Measurements from ENCODE around the gene SENP3. TPM values are rescaled to one million over a fixed set of nuclear protein-coding genes. Genes with fewer than 3 reads are reported as not detected.

SENP3 gene
- total RNA-seq, 1 experiment from 2014 or later, result 83.1 TPM

DNA sequence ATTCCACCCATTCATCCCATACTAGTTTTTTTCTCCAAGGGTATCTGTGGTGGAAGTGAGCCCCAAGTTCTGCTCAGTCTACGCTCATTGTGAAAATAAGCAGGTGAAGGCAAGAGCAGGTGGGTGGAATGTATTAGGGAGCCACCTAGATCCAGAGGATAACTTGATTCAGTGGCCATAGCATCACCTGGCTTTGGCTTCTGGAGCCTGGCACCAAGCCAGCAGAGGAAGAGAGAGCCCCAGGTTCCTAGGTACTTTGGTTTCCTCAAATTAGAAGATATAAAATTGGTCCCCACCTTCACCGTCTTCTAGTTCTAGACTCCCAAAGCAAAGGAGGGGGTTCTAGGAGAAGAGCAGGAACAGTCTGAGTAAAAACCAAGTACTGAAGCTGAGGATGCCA is 48.9 kb downstream of the SENP3 start:
- TF ChIP-seq, protein P1, sequence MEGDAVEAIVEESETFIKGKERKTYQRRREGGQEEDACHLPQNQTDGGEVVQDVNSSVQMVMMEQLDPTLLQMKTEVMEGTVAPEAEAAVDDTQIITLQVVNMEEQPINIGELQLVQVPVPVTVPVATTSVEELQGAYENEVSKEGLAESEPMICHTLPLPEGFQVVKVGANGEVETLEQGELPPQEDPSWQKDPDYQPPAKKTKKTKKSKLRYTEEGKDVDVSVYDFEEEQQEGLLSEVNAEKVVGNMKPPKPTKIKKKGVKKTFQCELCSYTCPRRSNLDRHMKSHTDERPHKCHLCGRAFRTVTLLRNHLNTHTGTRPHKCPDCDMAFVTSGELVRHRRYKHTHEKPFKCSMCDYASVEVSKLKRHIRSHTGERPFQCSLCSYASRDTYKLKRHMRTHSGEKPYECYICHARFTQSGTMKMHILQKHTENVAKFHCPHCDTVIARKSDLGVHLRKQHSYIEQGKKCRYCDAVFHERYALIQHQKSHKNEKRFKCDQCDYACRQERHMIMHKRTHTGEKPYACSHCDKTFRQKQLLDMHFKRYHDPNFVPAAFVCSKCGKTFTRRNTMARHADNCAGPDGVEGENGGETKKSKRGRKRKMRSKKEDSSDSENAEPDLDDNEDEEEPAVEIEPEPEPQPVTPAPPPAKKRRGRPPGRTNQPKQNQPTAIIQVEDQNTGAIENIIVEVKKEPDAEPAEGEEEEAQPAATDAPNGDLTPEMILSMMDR (conservative IDR thresholded peaks at IDR 0.05), result no peak
- no peak overlapping the region for H2BK15ac ChIP-seq (ENCODE audit: low read depth, low read length)
- H3K4me1 ChIP-seq (ENCODE audit: insufficient read depth, low read length), result peaks cover 5% of the 10 kb centered on the region
- H3K79me1 ChIP-seq (ENCODE audit: insufficient read depth, low read depth, low read length, poor library complexity, severe bottlenecking), result no peaks in the 10 kb centered on the region
- Mint-ChIP-seq H3K36me3 (ENCODE audit: insufficient read depth in 1 of 3, low read depth in 3 of 3) (peaks cover 15 to 29% (median 19%) of the 10 kb centered on the region in 3 experiments; a peak in 6 of 7 replicates), H3K27ac (no peak overlapping the region), H3K27me3 (ENCODE audit: low read depth) (no peaks in the 10 kb centered on the region), H3K9me3 (no peaks in the 10 kb centered on the region), H3K4me1 (peaks cover 23 to 24% of the 10 kb centered on the region in 2 experiments), H3K4me3 (no peak overlapping the region)
- H3K4ac ChIP-seq (ENCODE audit: low read depth, low read length), result no peak overlapping the region
- H3K27ac ChIP-seq (ENCODE audit: insufficient read length, low read depth, low read length), result no peak overlapping the region
- no peaks in the 10 kb centered on the region for H3K9me3 ChIP-seq (ENCODE audit: control insufficient read depth, low read depth, low read length)
- no peak for DNase-seq
- H4K5ac ChIP-seq (ENCODE audit: insufficient read length, low read depth, low read length), result no peak overlapping the region
- no peak overlapping the region for H2AK5ac ChIP-seq (ENCODE audit: insufficient read length, low read length)
- peaks cover 9% of the 10 kb centered on the region; the same call in 1 of the 2 replicates for H3K79me2 ChIP-seq (ENCODE audit: insufficient read depth, low read length)
- H4K91ac ChIP-seq (ENCODE audit: insufficient read length, low read depth, low read length), result no peak overlapping the region
- no peak overlapping the region for H3K23ac ChIP-seq (ENCODE audit: insufficient read length, low read depth, low read length)
- peaks cover 7% of the 10 kb centered on the region for H3K23me2 ChIP-seq (ENCODE audit: insufficient read length, low read depth, low read length, poor library complexity, severe bottlenecking)
- no peaks in the 10 kb centered on the region for H3K27me3 ChIP-seq (ENCODE audit: insufficient read depth, low read length)
- no peak overlapping the region for H2BK5ac ChIP-seq (ENCODE audit: insufficient read length, low read length)
- no peak overlapping the region for H4K8ac ChIP-seq (replicated peaks; ENCODE audit: insufficient read length, low read depth, low read length)
- no peaks in the 10 kb centered on the region for H4K20me1 ChIP-seq (ENCODE audit: control insufficient read depth, insufficient read depth, insufficient read length)
- no peak overlapping the region for H2AFZ ChIP-seq (ENCODE audit: low read length)
- no peak overlapping the region for H3K4me2 ChIP-seq (ENCODE audit: insufficient read depth, insufficient read length, low read length)
- WGBS (ENCODE audit: extremely low coverage, insufficient read length, low lambda C conversion rate), result no CpG with 5 or more reads among the region's 2 CpGs
- H2BK120ac ChIP-seq (ENCODE audit: low read depth, low read length, poor library complexity, severe bottlenecking), result no peak overlapping the region
- H3K56ac ChIP-seq (ENCODE audit: insufficient read length, low read depth, low read length), result no peak overlapping the region
- no peak overlapping the region for H3K14ac ChIP-seq (ENCODE audit: insufficient read depth, low read length)
- H3K18ac ChIP-seq (ENCODE audit: insufficient read length, low read depth, low read length), result no peak overlapping the region
- H3K9ac ChIP-seq (ENCODE audit: extremely low read depth, insufficient read length, low read length), result no peak overlapping the region
- H3T11ph ChIP-seq (ENCODE audit: low read length), result no peak overlapping the region
- no peak overlapping the region for H2BK20ac ChIP-seq (ENCODE audit: low read depth, low read length, poor library complexity, severe bottlenecking)
- no peak overlapping the region for H2BK12ac ChIP-seq (ENCODE audit: insufficient read length, low read depth, low read length)
